ENCODE measurements around the gene PBX2.
"Not testable (repeated sequence)": the region's sequence is repeated elsewhere in the genome, so short reads cannot be mapped to it uniquely, and the experiment has no call there.

PBX2 gene

GRCh38 chr6:32187725-32188380 lies 2.1 kb downstream of the PBX2 start:
- in situ Hi-C loops (cut with MboI; ENCODE audit: low sequenced_read_pairs), result not testable (repeated sequence)

GRCh38 chr6:32187009-32187709 lies 2.8 kb downstream of the PBX2 start:
- in situ Hi-C loops (cut with MboI; ENCODE audit: low sequenced_read_pairs), result no loop called here

DNA sequence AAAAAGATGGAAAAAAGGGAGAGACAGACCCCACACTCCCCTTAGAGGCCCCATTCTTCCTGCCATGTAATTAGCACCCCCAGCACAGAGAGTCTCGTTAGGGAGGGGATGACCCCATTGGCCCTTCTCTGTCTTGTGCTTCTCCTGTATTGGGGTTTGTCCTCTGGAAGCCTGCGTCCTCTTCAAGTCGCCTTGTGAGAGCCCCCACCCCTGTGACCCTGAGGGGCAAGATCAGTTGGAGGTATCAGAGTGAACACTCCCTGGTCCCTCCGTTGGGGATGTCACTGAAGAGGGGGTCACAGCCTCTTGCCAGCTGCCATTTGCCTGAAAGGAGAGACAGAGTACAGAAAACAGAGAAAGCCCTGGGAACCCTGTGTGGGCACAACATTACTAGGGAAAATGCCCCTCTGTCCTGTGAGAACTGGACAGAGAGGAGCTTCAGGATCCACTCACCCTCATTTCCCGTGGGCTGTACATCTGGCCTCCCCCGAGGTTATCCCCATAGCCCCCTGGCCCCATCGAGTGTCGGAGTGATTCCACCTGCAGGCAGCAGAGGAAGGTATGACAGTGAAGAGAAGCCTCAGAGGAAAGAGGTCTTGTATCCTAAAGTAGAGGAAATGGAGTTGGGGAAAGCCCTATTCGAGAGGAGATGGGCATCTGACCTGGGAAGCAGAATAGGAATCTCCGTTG lies 3.7 kb downstream of the PBX2 start:
- in situ Hi-C loops (cut with MboI; ENCODE audit: low sequenced_read_pairs), result not testable (repeated sequence)

- in situ Hi-C loops (cut with MboI; ENCODE audit: low sequenced_read_pairs), result not testable (repeated sequence)
Observed at GRCh38 chr6:32185681-32186131, 4.3 kb downstream of the PBX2 start.

DNA sequence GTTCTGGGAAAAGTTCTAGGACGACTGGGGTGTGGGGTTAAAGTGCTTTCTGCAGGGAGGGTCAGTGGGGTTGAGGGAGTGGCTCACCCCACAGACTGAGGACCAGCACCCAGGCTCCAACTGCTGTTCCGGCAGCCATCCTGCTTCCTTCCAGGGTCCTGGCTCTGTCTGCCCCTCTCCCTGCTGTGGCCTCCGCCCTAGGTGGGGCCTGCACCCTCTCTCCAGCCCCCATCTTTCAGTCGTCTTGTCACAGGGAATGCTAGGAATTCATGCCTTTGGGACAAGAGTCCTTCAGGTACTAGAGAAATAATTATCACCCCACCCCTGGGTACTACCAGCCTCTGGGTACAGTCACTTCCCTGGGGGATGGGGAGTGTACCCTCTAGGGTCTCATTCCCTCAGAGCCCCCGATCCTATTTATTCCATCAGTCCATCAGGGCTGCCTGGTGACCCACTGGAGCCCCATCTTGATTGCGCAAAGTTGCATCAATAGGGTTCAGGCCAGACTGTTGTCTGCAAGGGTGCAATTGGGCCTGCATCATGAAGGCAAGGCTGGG lies 5.8 kb downstream of the PBX2 start, which contains the start of gene AGER:
Gene AGER (minus strand): TSS at position 170 of the 557 bp plus-strand sequence. CDS start 31 bp downstream, at position 139.
- in situ Hi-C loops (cut with MboI; ENCODE audit: low sequenced_read_pairs), result no loop called here

GRCh38 chr6:32183483-32184083 lies 6.4 kb downstream of the PBX2 start:
- in situ Hi-C loops (cut with MboI; ENCODE audit: low sequenced_read_pairs), result no loop called here

GRCh38 chr6:32183030-32183429 lies 7.0 kb downstream of the PBX2 start:
- in situ Hi-C loops (cut with MboI; ENCODE audit: low sequenced_read_pairs), result no loop called here

- in situ Hi-C loops (cut with MboI; ENCODE audit: low sequenced_read_pairs), result no loop called here
Observed at GRCh38 chr6:32182555-32182981, 7.4 kb downstream of the PBX2 start.

GRCh38 chr6:32181915-32182529 lies 8.0 kb downstream of the PBX2 start:
- in situ Hi-C loops (cut with MboI; ENCODE audit: low sequenced_read_pairs), result no loop called here

GRCh38 chr6:32181148-32181702 lies 8.8 kb downstream of the PBX2 start:
- in situ Hi-C loops (cut with MboI; ENCODE audit: low sequenced_read_pairs), result no loop called here

- in situ Hi-C loops (cut with MboI; ENCODE audit: low sequenced_read_pairs), result no loop called here
Observed at GRCh38 chr6:32179766-32180405, 10.1 kb downstream of the PBX2 start.

GRCh38 chr6:32178547-32179440 lies 11.2 kb downstream of the PBX2 start:
- in situ Hi-C loops (cut with MboI; ENCODE audit: low sequenced_read_pairs), result no loop called here

GRCh38 chr6:32177788-32178546 lies 12.0 kb downstream of the PBX2 start, which contains the start of gene RNF5:
TSS of gene RNF5 (plus strand) at chr6:32178405. CDS start at chr6:32178512, 107 bp downstream.
- in situ Hi-C loops (cut with MboI; ENCODE audit: low sequenced_read_pairs), result no loop called here

GRCh38 chr6:32177183-32177787 lies 12.7 kb downstream of the PBX2 start:
- in situ Hi-C loops (cut with MboI; ENCODE audit: low sequenced_read_pairs), result no loop called here

GRCh38 chr6:32176476-32177182 lies 13.4 kb downstream of the PBX2 start:
- in situ Hi-C loops (cut with MboI; ENCODE audit: low sequenced_read_pairs), result no loop called here

GRCh38 chr6:32175711-32176475 lies 14.1 kb downstream of the PBX2 start, which contains the start of gene AGPAT1:
TSS of gene AGPAT1 (minus strand) at chr6:32176084. CDS start at chr6:32171496, 4,588 bp downstream.
- in situ Hi-C loops (cut with MboI; ENCODE audit: low sequenced_read_pairs), result no loop called here

Measured in HL-60/S4 treated with retinoic acid at 250 ng/mL for 4 days and 3 days (cell line).